ENCODE data around the gene KDM4C. TPM values are rescaled to one million over a fixed set of nuclear protein-coding genes. Genes with fewer than 3 reads are reported as not detected.

The KDM4C gene
- total and polyA plus RNA-seq, 2 donors (not counting 1 experiment from before 2014, with no cell fraction given): 49.7 to 141 TPM

DNA sequence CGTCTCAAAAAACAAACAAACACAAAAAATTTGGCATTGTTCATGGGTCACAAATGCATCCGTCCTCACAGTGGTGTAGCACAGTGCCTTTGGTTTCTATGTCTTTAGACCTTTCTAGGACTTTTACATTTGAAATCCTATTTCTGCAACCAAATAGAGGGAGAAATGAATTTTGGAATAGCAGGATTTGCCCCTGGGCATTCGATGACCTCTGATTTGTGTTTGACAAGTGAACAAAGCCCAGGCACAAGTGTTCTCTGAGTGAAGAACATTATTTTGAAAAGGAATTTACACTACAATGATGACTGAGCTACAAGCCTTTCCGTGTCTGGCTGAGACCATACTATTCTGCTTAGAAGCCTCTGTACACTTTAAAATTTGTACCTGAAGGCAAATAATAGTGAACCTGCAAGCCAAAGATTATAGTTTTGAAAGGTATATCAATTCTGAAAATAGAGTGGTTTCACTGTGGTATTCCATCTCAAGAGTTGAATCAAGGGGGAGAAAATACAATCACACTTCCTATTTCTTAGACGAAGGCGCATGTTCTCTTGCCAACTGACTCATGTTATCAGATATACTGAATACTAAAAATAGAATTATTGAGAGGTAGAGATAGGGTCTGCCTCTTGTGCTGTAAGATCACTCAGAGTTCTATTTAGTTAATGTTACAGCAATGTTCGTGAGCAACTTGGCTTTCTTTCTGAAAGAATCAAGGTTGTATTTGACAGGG, 297.6 kb downstream of the KDM4C start:
- H3K36me3 ChIP-seq (replicated peaks in 1 of 2; ENCODE audit: control extremely low read depth in 1 of 2, control insufficient read depth in 1 of 2, extremely low read depth in 1 of 2, insufficient read depth in 2 of 2, low read length in 1 of 2): peaks cover 5 to 19% of the 10 kb centered on the region in 2 experiments
- TF ChIP-seq, protein P1, sequence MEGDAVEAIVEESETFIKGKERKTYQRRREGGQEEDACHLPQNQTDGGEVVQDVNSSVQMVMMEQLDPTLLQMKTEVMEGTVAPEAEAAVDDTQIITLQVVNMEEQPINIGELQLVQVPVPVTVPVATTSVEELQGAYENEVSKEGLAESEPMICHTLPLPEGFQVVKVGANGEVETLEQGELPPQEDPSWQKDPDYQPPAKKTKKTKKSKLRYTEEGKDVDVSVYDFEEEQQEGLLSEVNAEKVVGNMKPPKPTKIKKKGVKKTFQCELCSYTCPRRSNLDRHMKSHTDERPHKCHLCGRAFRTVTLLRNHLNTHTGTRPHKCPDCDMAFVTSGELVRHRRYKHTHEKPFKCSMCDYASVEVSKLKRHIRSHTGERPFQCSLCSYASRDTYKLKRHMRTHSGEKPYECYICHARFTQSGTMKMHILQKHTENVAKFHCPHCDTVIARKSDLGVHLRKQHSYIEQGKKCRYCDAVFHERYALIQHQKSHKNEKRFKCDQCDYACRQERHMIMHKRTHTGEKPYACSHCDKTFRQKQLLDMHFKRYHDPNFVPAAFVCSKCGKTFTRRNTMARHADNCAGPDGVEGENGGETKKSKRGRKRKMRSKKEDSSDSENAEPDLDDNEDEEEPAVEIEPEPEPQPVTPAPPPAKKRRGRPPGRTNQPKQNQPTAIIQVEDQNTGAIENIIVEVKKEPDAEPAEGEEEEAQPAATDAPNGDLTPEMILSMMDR (IDR thresholded peaks at IDR 0.05): no peak
- TF ChIP-seq EZH2 (IDR thresholded peaks at IDR 0.05; ENCODE audit: borderline replicate concordance, insufficient read depth, low read depth, low read length, poor library complexity, severe bottlenecking): no peak
- H3K9me3 ChIP-seq (ENCODE audit: control extremely low read depth in 1 of 3, control insufficient read depth in 2 of 3, insufficient read depth in 1 of 3, low read length in 2 of 3): no peaks in the 10 kb centered on the region
- ATAC-seq (ENCODE audit: low read depth): no peak
- H3K27ac ChIP-seq (ENCODE audit: low read length in 2 of 2): no peak overlapping the region
- H3K9me3 Mint-ChIP-seq (ENCODE audit: insufficient read depth): no peaks in the 10 kb centered on the region
- intact Hi-C loops (cut with micrococcal nuclease): no loop called here
- 86% methylated on average over 3 of the region's 7 CpGs for WGBS (ENCODE audit: insufficient coverage)
- H3K27ac Mint-ChIP-seq: no peak overlapping the region
- H3K27me3 ChIP-seq (replicated peaks in 1 of 4; ENCODE audit: control extremely low read depth in 1 of 4, control insufficient read depth in 3 of 4, insufficient read depth in 4 of 4, low read length in 3 of 4): no peaks in the 10 kb centered on the region
- no peak overlapping the region for H3K4me3 ChIP-seq (ENCODE audit: control extremely low read depth in 1 of 5, extremely low read depth in 1 of 5, insufficient read depth in 1 of 5, low read depth in 2 of 5, low read length in 4 of 5)
- H3K4me3 Mint-ChIP-seq: no peak overlapping the region
- ChIA-PET CTCF (interaction anchor here (0.6 kb wide), 1 partner anchor 18 kb away, joined by 3 read pairs; no protein-coding TSS in a partner anchor), POLR2A (no interaction called here)
- no peak for DNase-seq
- no peak overlapping the region for H3K4me2 ChIP-seq (replicated peaks; ENCODE audit: low read depth, low read length, poor library complexity, severe bottlenecking)
- H3K27me3 Mint-ChIP-seq: no peaks in the 10 kb centered on the region
- no peaks in the 10 kb centered on the region for H3K79me2 ChIP-seq (ENCODE audit: control insufficient read depth, insufficient read depth, low read length)
- no peak overlapping the region for H2AFZ ChIP-seq (ENCODE audit: insufficient read depth, low read depth, low read length, poor library complexity, severe bottlenecking)
- H3K4me1 Mint-ChIP-seq: peaks cover 3% of the 10 kb centered on the region
- H3K4me1 ChIP-seq (ENCODE audit: control insufficient read depth in 2 of 2, insufficient read depth in 2 of 2, low read length in 2 of 2): no peaks in the 10 kb centered on the region
- no peak overlapping the region for H3K9ac ChIP-seq (ENCODE audit: low read length)
- H4K20me1 ChIP-seq (ENCODE audit: control insufficient read depth, insufficient read depth, low read length, poor library complexity, severe bottlenecking): no peaks in the 10 kb centered on the region

DNA sequence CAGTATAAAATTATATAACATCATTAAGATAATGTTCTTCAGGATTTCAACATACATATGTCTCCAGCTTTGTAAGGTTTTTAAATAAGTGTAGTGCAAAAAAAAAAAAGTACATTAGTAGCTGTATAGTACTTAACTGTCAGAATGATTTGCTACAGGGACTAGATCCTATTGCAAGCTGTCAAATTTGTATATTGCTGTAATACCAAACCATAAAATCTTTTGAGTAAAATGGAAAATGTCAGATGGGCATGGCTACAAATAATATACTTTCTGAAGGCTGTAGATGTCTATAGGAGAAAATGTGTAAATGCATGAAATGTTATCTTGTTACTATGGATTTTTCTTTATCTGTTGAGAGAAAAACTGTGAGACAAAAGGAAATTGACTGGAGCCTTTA, 298.5 kb downstream of the KDM4C start:
- Mint-ChIP-seq H3K9me3 (ENCODE audit: insufficient read depth) (no peaks in the 10 kb centered on the region), H3K27ac (no peak overlapping the region), H3K4me1 (peaks cover 3% of the 10 kb centered on the region), H3K4me3 (no peak overlapping the region), H3K27me3 (no peaks in the 10 kb centered on the region)
- no peaks in the 10 kb centered on the region for H3K79me2 ChIP-seq (ENCODE audit: control insufficient read depth, insufficient read depth, low read length)
- DNase-seq: no peak
- no peaks in the 10 kb centered on the region for H3K4me1 ChIP-seq (ENCODE audit: control insufficient read depth in 2 of 2, insufficient read depth in 2 of 2, low read length in 2 of 2)
- ChIA-PET CTCF (interaction anchor here (0.6 kb wide), 1 partner anchor 17 kb away, joined by 3 read pairs; no protein-coding TSS in a partner anchor), POLR2A (no interaction called here)
- no peaks in the 10 kb centered on the region for H3K27me3 ChIP-seq (replicated peaks in 1 of 4; ENCODE audit: control extremely low read depth in 1 of 4, control insufficient read depth in 3 of 4, insufficient read depth in 4 of 4, low read length in 3 of 4)
- no peak overlapping the region for H3K9ac ChIP-seq (ENCODE audit: low read length)
- H3K4me2 ChIP-seq (replicated peaks; ENCODE audit: low read depth, low read length, poor library complexity, severe bottlenecking): no peak overlapping the region
- H3K36me3 ChIP-seq (replicated peaks in 1 of 2; ENCODE audit: control extremely low read depth in 1 of 2, control insufficient read depth in 1 of 2, extremely low read depth in 1 of 2, insufficient read depth in 2 of 2, low read length in 1 of 2): peaks cover 10 to 18% of the 10 kb centered on the region in 2 experiments
- H3K9me3 ChIP-seq (ENCODE audit: control extremely low read depth in 1 of 3, control insufficient read depth in 2 of 3, insufficient read depth in 1 of 3, low read length in 2 of 3): no peaks in the 10 kb centered on the region
- TF ChIP-seq EZH2 (IDR thresholded peaks at IDR 0.05; ENCODE audit: borderline replicate concordance, insufficient read depth, low read depth, low read length, poor library complexity, severe bottlenecking): no peak
- TF ChIP-seq, protein P1 (IDR thresholded peaks at IDR 0.05): no peak
- no peak for ATAC-seq (ENCODE audit: low read depth)
- H3K4me3 ChIP-seq (ENCODE audit: control extremely low read depth in 1 of 5, extremely low read depth in 1 of 5, insufficient read depth in 1 of 5, low read depth in 2 of 5, low read length in 4 of 5): no peak overlapping the region
- no peak overlapping the region for H3K27ac ChIP-seq (ENCODE audit: low read length in 2 of 2)
- no peak overlapping the region for H2AFZ ChIP-seq (ENCODE audit: insufficient read depth, low read depth, low read length, poor library complexity, severe bottlenecking)
- intact Hi-C loops (cut with micrococcal nuclease): no loop called here
- no peaks in the 10 kb centered on the region for H4K20me1 ChIP-seq (ENCODE audit: control insufficient read depth, insufficient read depth, low read length, poor library complexity, severe bottlenecking)
